Measurements from ENCODE around the gene PIP5K1A. TPM values are rescaled to one million over a fixed set of nuclear protein-coding genes. Genes with fewer than 3 reads are reported as not detected.

PIP5K1A gene
- total and polyA plus RNA-seq, 4 donors, result 34.9 to 59.3 (median 47.4) TPM

GRCh38 chr1:151286619-151287340 lies 88.4 kb downstream of the PIP5K1A start:
- Histone ChIP-seq H3K27ac (ENCODE audit: low read depth, low read length) (no peak overlapping the region), H3K36me3 (ENCODE audit: control insufficient read depth, insufficient read depth, low read length) (peaks cover 65% of the 10 kb centered on the region), H3K9me3 (ENCODE audit: control insufficient read depth, insufficient read depth, low read length) (no peaks in the 10 kb centered on the region), H3K27me3 (ENCODE audit: control insufficient read depth, insufficient read depth, low read length) (no peaks in the 10 kb centered on the region), H3K4me1 (ENCODE audit: control insufficient read depth, insufficient read depth, low read length) (peaks cover 21% of the 10 kb centered on the region), H3K4me3 (ENCODE audit: low read depth, low read length) (no peak overlapping the region)
- no peak for DNase-seq (ENCODE audit: low read depth in 4 of 6, low spot score in 6 of 6)
- 86% methylated on average over 10 of the region's 10 CpGs for WGBS (ENCODE audit: insufficient coverage)

GRCh38 chr1:151287341-151287699 lies 89.0 kb downstream of the PIP5K1A start:
- H3K36me3 ChIP-seq (ENCODE audit: control insufficient read depth, insufficient read depth, low read length), result peaks cover 69% of the 10 kb centered on the region
- DNase-seq (ENCODE audit: low read depth in 4 of 6, low spot score in 6 of 6), result no peak
- H3K4me1 ChIP-seq (ENCODE audit: control insufficient read depth, insufficient read depth, low read length), result peaks cover 21% of the 10 kb centered on the region
- no peak overlapping the region for H3K27ac ChIP-seq (ENCODE audit: low read depth, low read length)
- 95% methylated on average over 7 of the region's 7 CpGs for WGBS (ENCODE audit: insufficient coverage)
- no peak overlapping the region for H3K4me3 ChIP-seq (ENCODE audit: low read depth, low read length)
- H3K9me3 ChIP-seq (ENCODE audit: control insufficient read depth, insufficient read depth, low read length), result no peaks in the 10 kb centered on the region
- H3K27me3 ChIP-seq (ENCODE audit: control insufficient read depth, insufficient read depth, low read length), result no peaks in the 10 kb centered on the region

GRCh38 chr1:151287767-151288500 lies 89.6 kb downstream of the PIP5K1A start:
- peaks cover 15% of the 10 kb centered on the region for H3K4me1 ChIP-seq (ENCODE audit: control insufficient read depth, insufficient read depth, low read length)
- no peak for DNase-seq (ENCODE audit: low read depth in 4 of 6, low spot score in 6 of 6)
- H3K27ac ChIP-seq (ENCODE audit: low read depth, low read length), result no peak overlapping the region
- no peaks in the 10 kb centered on the region for H3K9me3 ChIP-seq (ENCODE audit: control insufficient read depth, insufficient read depth, low read length)
- H3K4me3 ChIP-seq (ENCODE audit: low read depth, low read length), result no peak overlapping the region
- H3K27me3 ChIP-seq (ENCODE audit: control insufficient read depth, insufficient read depth, low read length), result no peaks in the 10 kb centered on the region
- WGBS (ENCODE audit: insufficient coverage), result 94% methylated on average over 21 of the region's 22 CpGs
- peaks cover 75% of the 10 kb centered on the region for H3K36me3 ChIP-seq (ENCODE audit: control insufficient read depth, insufficient read depth, low read length)

- H3K36me3 ChIP-seq (ENCODE audit: control insufficient read depth, insufficient read depth, low read length), result peaks cover 81% of the 10 kb centered on the region
- peaks cover 12% of the 10 kb centered on the region for H3K4me1 ChIP-seq (ENCODE audit: control insufficient read depth, insufficient read depth, low read length)
- no peak overlapping the region for H3K4me3 ChIP-seq (ENCODE audit: low read depth, low read length)
- no peak overlapping the region for H3K27ac ChIP-seq (ENCODE audit: low read depth, low read length)
- DNase-seq (ENCODE audit: low read depth in 4 of 6, low spot score in 6 of 6), result no peak
- WGBS (ENCODE audit: insufficient coverage), result 85% methylated on average over 14 of the region's 14 CpGs
- H3K9me3 ChIP-seq (ENCODE audit: control insufficient read depth, insufficient read depth, low read length), result no peaks in the 10 kb centered on the region
- H3K27me3 ChIP-seq (ENCODE audit: control insufficient read depth, insufficient read depth, low read length), result no peaks in the 10 kb centered on the region
Observed at GRCh38 chr1:151288502-151288901, 90.2 kb downstream of the PIP5K1A start.

GRCh38 chr1:151289080-151289935 lies 91.0 kb downstream of the PIP5K1A start:
- no peak for DNase-seq (ENCODE audit: low read depth in 4 of 6, low spot score in 6 of 6)
- Histone ChIP-seq H3K4me1 (ENCODE audit: control insufficient read depth, insufficient read depth, low read length) (peaks cover 12% of the 10 kb centered on the region), H3K27ac (ENCODE audit: low read depth, low read length) (no peak overlapping the region), H3K4me3 (ENCODE audit: low read depth, low read length) (no peak overlapping the region), H3K36me3 (ENCODE audit: control insufficient read depth, insufficient read depth, low read length) (peaks cover 86% of the 10 kb centered on the region), H3K9me3 (ENCODE audit: control insufficient read depth, insufficient read depth, low read length) (no peaks in the 10 kb centered on the region), H3K27me3 (ENCODE audit: control insufficient read depth, insufficient read depth, low read length) (no peaks in the 10 kb centered on the region)
- 70% methylated on average over 9 of the region's 18 CpGs for WGBS (ENCODE audit: insufficient coverage)

- DNase-seq (ENCODE audit: low read depth in 4 of 6, low spot score in 6 of 6), result no peak
- Histone ChIP-seq H3K27ac (ENCODE audit: low read depth, low read length) (no peak overlapping the region), H3K4me1 (ENCODE audit: control insufficient read depth, insufficient read depth, low read length) (peaks cover 18% of the 10 kb centered on the region), H3K9me3 (ENCODE audit: control insufficient read depth, insufficient read depth, low read length) (no peaks in the 10 kb centered on the region), H3K27me3 (ENCODE audit: control insufficient read depth, insufficient read depth, low read length) (no peaks in the 10 kb centered on the region), H3K36me3 (ENCODE audit: control insufficient read depth, insufficient read depth, low read length) (peaks cover 85% of the 10 kb centered on the region), H3K4me3 (ENCODE audit: low read depth, low read length) (no peak overlapping the region)
- 95% methylated on average over 17 of the region's 21 CpGs for WGBS (ENCODE audit: insufficient coverage)
Observed at GRCh38 chr1:151289991-151290708, 91.8 kb downstream of the PIP5K1A start.

- H3K4me1 ChIP-seq (ENCODE audit: control insufficient read depth, insufficient read depth, low read length), result peaks cover 19% of the 10 kb centered on the region
- H3K4me3 ChIP-seq (ENCODE audit: low read depth, low read length), result no peak overlapping the region
- no peaks in the 10 kb centered on the region for H3K9me3 ChIP-seq (ENCODE audit: control insufficient read depth, insufficient read depth, low read length)
- peaks cover 82% of the 10 kb centered on the region for H3K36me3 ChIP-seq (ENCODE audit: control insufficient read depth, insufficient read depth, low read length)
- DNase-seq (ENCODE audit: low read depth in 4 of 6, low spot score in 6 of 6), result no peak
- WGBS (ENCODE audit: insufficient coverage), result 84% methylated on average over 14 of the region's 19 CpGs
- no peaks in the 10 kb centered on the region for H3K27me3 ChIP-seq (ENCODE audit: control insufficient read depth, insufficient read depth, low read length)
- no peak overlapping the region for H3K27ac ChIP-seq (ENCODE audit: low read depth, low read length)
Observed at GRCh38 chr1:151290709-151291303, 92.5 kb downstream of the PIP5K1A start.

GRCh38 chr1:151292207-151293030 lies 94.1 kb downstream of the PIP5K1A start:
- peak in 1 of 6 donors; percentile 8 for DNase-seq (ENCODE audit: low read depth in 4 of 6, low spot score in 6 of 6)
- H3K9me3 ChIP-seq (ENCODE audit: control insufficient read depth, insufficient read depth, low read length), result no peaks in the 10 kb centered on the region
- WGBS (ENCODE audit: insufficient coverage), result 77% methylated on average over 4 of the region's 13 CpGs
- no peak overlapping the region for H3K27ac ChIP-seq (ENCODE audit: low read depth, low read length)
- H3K27me3 ChIP-seq (ENCODE audit: control insufficient read depth, insufficient read depth, low read length), result no peaks in the 10 kb centered on the region
- H3K4me3 ChIP-seq (ENCODE audit: low read depth, low read length), result no peak overlapping the region
- peaks cover 80% of the 10 kb centered on the region for H3K36me3 ChIP-seq (ENCODE audit: control insufficient read depth, insufficient read depth, low read length)
- H3K4me1 ChIP-seq (ENCODE audit: control insufficient read depth, insufficient read depth, low read length), result peaks cover 19% of the 10 kb centered on the region
